Endothelial cell of umbilical vein (primary cell): ENCODE results near the gene GMCL2. TPM values are rescaled to one million over a fixed set of nuclear protein-coding genes. Genes with fewer than 3 reads are reported as not detected.

Experiments used
- BruUV-seq: library from RNA; stranded (reverse); fragments of 400-500 nt; replicated peaks from 2 replicates; lab custom pipeline; 2021; lab: Mats Ljungman, UMichigan
- CTCF ChIA-PET: fragments of 300-600, 350-600 bp; sonication (Branson Sonifier 250); formaldehyde crosslinking; loops from one replicate; lab custom pipeline; 2021; ENCODE audit warnings: antibody characterized with exemption, inconsistent platforms; lab: Charles Lee
- POLR2A ChIA-PET: fragments of 300-600, 350-600 bp; sonication (Branson Sonifier 250); formaldehyde crosslinking; loops from one replicate; lab custom pipeline; 2021; ENCODE audit warnings: antibody characterized with exemption, inconsistent platforms; lab: Charles Lee
- DNase-seq: peaks from one replicate; pipeline ENCODE4 v3.0.0-alpha.2; 2011; ENCODE audit warnings: low read depth, low spot score
- FAIRE-seq: peaks from 2 replicates; lab custom pipeline; 2011; peaks lifted over from hg19 to GRCh38; lab: Jason Lieb, UNC
- H2AFZ ChIP-seq: 2 replicates; pipeline ENCODE4 v1.6.0; 2012; ENCODE audit warnings: low read depth, low read length, control low read depth, inconsistent platforms
- H3K27ac ChIP-seq: 2 replicates; pipeline ENCODE4 v1.5.1; 2011; ENCODE audit warnings: low read depth, mild to moderate bottlenecking, control low read depth, low read length, moderate library complexity; ENCODE audit not compliant: insufficient read depth
- H3K27me3 ChIP-seq, 2 experiments: 2 replicates each; pipeline versions ENCODE4 v1.6.0 to v1.6.1; 2011; ENCODE audit warnings: low read length in 2 of 2, mixed read lengths in 1 of 2; ENCODE audit not compliant: control insufficient read depth in 2 of 2, insufficient read depth in 2 of 2
- H3K36me3 ChIP-seq, 2 experiments: 2 replicates in 1 of 2; 3 replicates in 1 of 2; pipeline ENCODE4 v1.5.1; 2011; ENCODE audit warnings: low read length in 2 of 2, mild to moderate bottlenecking in 1 of 2, moderate library complexity in 1 of 2; ENCODE audit not compliant: control insufficient read depth in 2 of 2, insufficient read depth in 2 of 2; ENCODE audit errors: extremely low read depth in 1 of 2
- H3K4me1 ChIP-seq: 3 replicates; pipeline ENCODE4 v1.5.1; 2011; ENCODE audit warnings: mild to moderate bottlenecking, low read length; ENCODE audit not compliant: control insufficient read depth, insufficient read depth; ENCODE audit errors: extremely low read depth
- H3K4me2 ChIP-seq: 2 replicates; pipeline ENCODE4 v1.6.1; 2011; ENCODE audit warnings: low read length, control low read depth, mixed read lengths; ENCODE audit not compliant: insufficient read depth
- H3K4me3 ChIP-seq, 3 experiments: fragments of 200-600 bp in 1 of 3; sonication (generic), shearing (Covaris generic) in 1 of 3; replicated peaks in 1 of 3; 2 replicates each; pipeline ENCODE4 v1.5.1; 2011 to 2016; ENCODE audit warnings: control low read depth in 3 of 3, low read length in 3 of 3, mild to moderate bottlenecking in 2 of 3, inconsistent platforms in 1 of 3, low read depth in 1 of 3, moderate library complexity in 1 of 3; ENCODE audit not compliant: insufficient read depth in 1 of 3
- H3K79me2 ChIP-seq: 2 replicates; pipeline ENCODE4 v1.6.0; 2012; ENCODE audit warnings: low read length, inconsistent platforms; ENCODE audit not compliant: control insufficient read depth, insufficient read depth
- H3K9ac ChIP-seq: replicated peaks from 2 replicates; pipeline ENCODE3; 2011; ENCODE audit warnings: low read length, control low read depth; ENCODE audit not compliant: insufficient read depth; ENCODE audit errors: extremely low read depth
- H3K9me1 ChIP-seq: replicated peaks from 3 replicates; pipeline ENCODE4 v1.6.0; 2011; ENCODE audit warnings: mild to moderate bottlenecking, low read length; ENCODE audit not compliant: control insufficient read depth, insufficient read depth; ENCODE audit errors: extremely low read depth
- H3K9me3 ChIP-seq: replicated peaks from 2 replicates; pipeline ENCODE4 v1.5.1; 2012; ENCODE audit warnings: low read length, inconsistent platforms; ENCODE audit not compliant: control insufficient read depth, insufficient read depth
- H4K20me1 ChIP-seq: replicated peaks from 2 replicates; pipeline ENCODE3; 2011; ENCODE audit warnings: mild to moderate bottlenecking, low read length; ENCODE audit not compliant: control insufficient read depth, insufficient read depth; ENCODE audit errors: extremely low read depth
- CTCF ChIP-seq, 2 donors: IDR thresholded peaks; 1 replicate in 1 of 2; 2 replicates in 1 of 2; pipeline ENCODE4 v1.5.1; 2011; ENCODE audit warnings: low read length in 2 of 2, mild to moderate bottlenecking in 2 of 2, moderate library complexity in 2 of 2, control low read depth in 1 of 2, inconsistent platforms in 1 of 2, low read depth in 1 of 2; ENCODE audit not compliant: insufficient read depth in 1 of 2; ENCODE audit errors: extremely low read depth in 1 of 2
- EZH2 ChIP-seq: IDR thresholded peaks from 2 replicates; pipeline ENCODE4 v1.6.1; 2012; ENCODE audit warnings: borderline replicate concordance, low read depth, mild to moderate bottlenecking, moderate library complexity, low read length, inconsistent platforms; ENCODE audit not compliant: severe bottlenecking
- FOS ChIP-seq: IDR thresholded peaks from 2 replicates; pipeline ENCODE4 v1.6.1; 2011; ENCODE audit warnings: mild to moderate bottlenecking, low read length, moderate library complexity, borderline replicate concordance; ENCODE audit not compliant: insufficient read depth
- MAX ChIP-seq: IDR thresholded peaks from 2 replicates; pipeline ENCODE4 v1.6.1; 2011; ENCODE audit not compliant: insufficient read depth, insufficient read length
- POLR2A ChIP-seq: IDR thresholded peaks from 2 replicates; pipeline ENCODE4 v1.6.1; 2012; ENCODE audit warnings: low read depth, mild to moderate bottlenecking, control low read depth, low read length
- POLR2AphosphoS5 ChIP-seq: IDR thresholded peaks from 2 replicates; pipeline ENCODE4 v1.6.1; 2012; ENCODE audit warnings: low read depth, mild to moderate bottlenecking, control low read depth, low read length, moderate library complexity; ENCODE audit not compliant: insufficient read depth
- dilution Hi-C: fragments of 300-500 bp; cut with MboI; formaldehyde crosslinking; loops from one replicate; pipeline ENCODE4 v1.15.0; 2019; ENCODE audit warnings: low sequenced_read_pairs; ENCODE audit not compliant: extremely low pct_ligation_motif_present
- intact Hi-C: fragments of 100-400 bp; cut with micrococcal nuclease; formaldehyde crosslinking; loops from one replicate; pipeline ENCODE4 v1.10.0; 2022
- polyA plus RNA-seq, 4 experiments: library from polyadenylated mRNA; depleted of rRNA in 3 of 4; stranded (reverse) in 3 of 4; unstranded in 1 of 4; fragments of >200 nt; gene quantifications; 2 replicates each; pipeline versions ENCODE4 v1.2.1 to v1.2.3, GENCODE V29; 2011 to 2012; ENCODE audit warnings: missing spikeins in 1 of 4
- total RNA-seq: library from RNA; stranded (reverse); gene quantifications from 2 replicates; pipeline ENCODE4 v1.2.3, GENCODE V29; 2021

Gene GMCL2
- total and polyA plus RNA-seq, 2 donors (not counting 3 experiments of a cell fraction or from before 2014, with no cell fraction given): not detected

GRCh38 chr5:178228609-178229008 lies 41.4 kb upstream of the GMCL2 start:
- H3K4me3 ChIP-seq: no peak overlapping the region
- no TSS peak for BruUV-seq
- H3K4me2 ChIP-seq: no peak overlapping the region
- DNase-seq (no peak), FAIRE-seq (no peak)
- H3K4me1 ChIP-seq: peaks cover 16% of the 10 kb centered on the region
- no peaks in the 10 kb centered on the region for H3K9me3 ChIP-seq
- no peaks in the 10 kb centered on the region for H3K27me3 ChIP-seq
- ChIA-PET POLR2A (interaction anchor here (0.7 kb wide), 1 partner anchor 398 kb away, joined by 3 read pairs; no protein-coding TSS in a partner anchor), CTCF (no interaction called here)
- no peak overlapping the region for H3K27ac ChIP-seq
- H3K36me3 ChIP-seq: peaks cover 8 to 17% of the 10 kb centered on the region in 2 experiments
- H2AFZ ChIP-seq: no peak overlapping the region
- no peak overlapping the region for H3K9ac ChIP-seq
- TF ChIP-seq POLR2A: no peak
- TF ChIP-seq EZH2: no peak
- no peak for TF ChIP-seq MAX
- no peak for TF ChIP-seq CTCF (IDR thresholded peaks at IDR 0.05; ENCODE audit: extremely low read depth in 1 of 2, insufficient read depth in 1 of 2, low read depth in 1 of 2, low read length in 2 of 2)
- no peak for TF ChIP-seq POLR2AphosphoS5
- TF ChIP-seq FOS: no peak
- H3K79me2 ChIP-seq: peaks cover 33% of the 10 kb centered on the region
- intact Hi-C loops (no loop called here), dilution Hi-C loops (no loop called here)
- H3K9me1 ChIP-seq: no peaks in the 10 kb centered on the region
- no peaks in the 10 kb centered on the region for H4K20me1 ChIP-seq
